Suprapubic skin (tissue), 4 donors: ENCODE data around the gene AGAP1. TPM values are rescaled to one million over a fixed set of nuclear protein-coding genes. Genes with fewer than 3 reads are reported as not detected.

Experiments used
- DNase-seq, 2 donors: peaks; one replicate each; pipeline ENCODE4 v3.0.0-alpha.2; 2019; ENCODE audit warnings: low spot score in 2 of 2
- H3K27ac ChIP-seq: fragments of 200-600 bp; sonication (generic); one replicate; pipeline ENCODE4 v1.5.1; 2019
- H3K27me3 ChIP-seq: fragments of 200-600 bp; sonication (generic); one replicate; pipeline ENCODE4 v1.5.1; 2019
- H3K36me3 ChIP-seq: fragments of 200-600 bp; sonication (generic); one replicate; pipeline ENCODE4 v1.5.1; 2019
- H3K4me1 ChIP-seq: fragments of 200-600 bp; sonication (generic); one replicate; pipeline ENCODE4 v1.5.1; 2019
- H3K4me3 ChIP-seq: fragments of 200-600 bp; sonication (generic); one replicate; pipeline ENCODE4 v1.5.1; 2019; ENCODE audit warnings: mild to moderate bottlenecking
- H3K9me3 ChIP-seq: fragments of 200-600 bp; sonication (generic); one replicate; pipeline ENCODE4 v1.5.1; 2019
- CTCF ChIP-seq, 2 donors: fragments of 200-600 bp in 1 of 2; fragments of 450-650 bp in 1 of 2; sonication (generic) in 1 of 2; IDR thresholded peaks; one replicate each; pipeline ENCODE4 v1.5.1; 2016 to 2019; ENCODE audit warnings: antibody characterized with exemption in 2 of 2, mild to moderate bottlenecking in 1 of 2, moderate library complexity in 1 of 2
- EP300 ChIP-seq: sonication (generic); formaldehyde crosslinking; IDR thresholded peaks from one replicate; pipeline ENCODE4 v1.6.1; 2017; ENCODE audit warnings: antibody characterized with exemption
- POLR2A ChIP-seq, 2 donors: fragments of 450-650 bp; IDR thresholded peaks; one replicate each; pipeline ENCODE4 v1.6.1; 2017; ENCODE audit warnings: antibody characterized with exemption in 2 of 2, mild to moderate bottlenecking in 2 of 2, moderate library complexity in 2 of 2
- POLR2AphosphoS5 ChIP-seq, 3 donors: sonication (generic); formaldehyde crosslinking; IDR thresholded peaks; one replicate each; pipeline ENCODE4 v1.6.1; 2017; ENCODE audit warnings: antibody characterized with exemption in 3 of 3
- WGBS: methylation state at CpG from one replicate; pipeline ENCODE4 v1.1.5; 2018; 5-methylcytosine and 5-hydroxymethylcytosine counted together
- total RNA-seq, 4 donors: library from RNA; depleted of rRNA; stranded (reverse); fragments of >200 nt; gene quantifications; one replicate each; pipeline ENCODE4 v1.1.0, GENCODE V29; 2016

The AGAP1 gene
- total RNA-seq, 4 donors from 2014 or later = 14.1 to 30.7 (median 19.4) TPM

GRCh38 chr2:235550378-235550760, 56.5 kb downstream of the AGAP1 start:
- Histone ChIP-seq H3K27ac (no peak overlapping the region), H3K36me3 (no peaks in the 10 kb centered on the region), H3K9me3 (no peaks in the 10 kb centered on the region), H3K4me1 (peaks cover 7% of the 10 kb centered on the region), H3K4me3 (no peak overlapping the region), H3K27me3 (no peaks in the 10 kb centered on the region)
- TF ChIP-seq POLR2A (IDR thresholded peaks at IDR 0.05) = no peak
- TF ChIP-seq POLR2AphosphoS5 (IDR thresholded peaks at IDR 0.05) = no peak
- TF ChIP-seq CTCF (IDR thresholded peaks at IDR 0.05) = no peak
- no peak for TF ChIP-seq EP300
- no peak for DNase-seq
- WGBS = 91% methylated on average over 10 of the region's 12 CpGs

GRCh38 chr2:235550946-235551345, 57.1 kb downstream of the AGAP1 start:
- H3K4me1 ChIP-seq = peaks cover 7% of the 10 kb centered on the region
- 96% methylated on average over 8 of the region's 8 CpGs for WGBS
- H3K4me3 ChIP-seq = no peak overlapping the region
- no peaks in the 10 kb centered on the region for H3K9me3 ChIP-seq
- TF ChIP-seq EP300 = no peak
- TF ChIP-seq POLR2A (IDR thresholded peaks at IDR 0.05) = no peak
- no peak for TF ChIP-seq CTCF (IDR thresholded peaks at IDR 0.05)
- no peak for DNase-seq
- no peaks in the 10 kb centered on the region for H3K36me3 ChIP-seq
- H3K27me3 ChIP-seq = no peaks in the 10 kb centered on the region
- no peak overlapping the region for H3K27ac ChIP-seq

- TF ChIP-seq EP300 (no peak), CTCF (IDR thresholded peaks at IDR 0.05) (peak in 1 of 2 donors; percentile 9), POLR2A (IDR thresholded peaks at IDR 0.05) (no peak)
- H3K27me3 ChIP-seq = no peaks in the 10 kb centered on the region
- DNase-seq = no peak
- peaks cover 7% of the 10 kb centered on the region for H3K4me1 ChIP-seq
- no peak overlapping the region for H3K4me3 ChIP-seq
- H3K36me3 ChIP-seq = no peaks in the 10 kb centered on the region
- H3K9me3 ChIP-seq = no peaks in the 10 kb centered on the region
- no peak overlapping the region for H3K27ac ChIP-seq
- WGBS = 54% methylated on average over 8 of the region's 8 CpGs
Observed at GRCh38 chr2:235551965-235552364, 58.1 kb downstream of the AGAP1 start.

GRCh38 chr2:235552671-235553070, 58.8 kb downstream of the AGAP1 start:
- Histone ChIP-seq H3K27me3 (no peaks in the 10 kb centered on the region), H3K4me1 (peaks cover 7% of the 10 kb centered on the region), H3K36me3 (no peaks in the 10 kb centered on the region), H3K9me3 (no peaks in the 10 kb centered on the region), H3K27ac (no peak overlapping the region), H3K4me3 (no peak overlapping the region)
- DNase-seq = no peak
- TF ChIP-seq POLR2A (IDR thresholded peaks at IDR 0.05) (no peak), EP300 (no peak), POLR2AphosphoS5 (IDR thresholded peaks at IDR 0.05) (no peak), CTCF (IDR thresholded peaks at IDR 0.05) (no peak)
- 81% methylated on average over 3 of the region's 3 CpGs for WGBS

- Histone ChIP-seq H3K4me1 (peaks cover 7% of the 10 kb centered on the region), H3K27ac (no peak overlapping the region)
- 59% methylated on average over 6 of the region's 6 CpGs for WGBS
Observed at GRCh38 chr2:235553291-235553690, 59.4 kb downstream of the AGAP1 start.

More at GRCh38 chr2:235553291-235553690, 59.4 kb downstream of the AGAP1 start:
- no peaks in the 10 kb centered on the region for H3K9me3 ChIP-seq
- no peak overlapping the region for H3K4me3 ChIP-seq
- no peaks in the 10 kb centered on the region for H3K36me3 ChIP-seq
- TF ChIP-seq EP300 (no peak), POLR2A (IDR thresholded peaks at IDR 0.05) (no peak), CTCF (IDR thresholded peaks at IDR 0.05) (no peak), POLR2AphosphoS5 (IDR thresholded peaks at IDR 0.05) (no peak)
- H3K27me3 ChIP-seq = no peaks in the 10 kb centered on the region
- DNase-seq = no peak
